Stimulated activated naive B cell treated with anti-CD40 and anti-IgM and Interleukin-4, amounts not matched to agents 10 μg/mL and 1 μg/mL and 100 μg/mL, for 72 hours (primary cell): ENCODE measurements around the gene ABR.
"Not testable (repeated sequence)": the region's sequence is repeated elsewhere in the genome, so short reads cannot be mapped to it uniquely, and the experiment has no call there.

Experiments used
- ATAC-seq, 2 donors: fragments of 150-1000 bp; cut with Tn5 transposase; replicated peaks; 2 replicates each; pipeline ENCODE4 v1.10.0; 2021; ENCODE audit warnings: moderate library complexity in 1 of 2
- DNase-seq: peaks from one replicate; pipeline ENCODE4 v3.0.0; 2021
- H3K27ac Mint-ChIP-seq: one replicate; pipeline ENCODE4 v1.8.0; 2022; ENCODE audit warnings: mild to moderate bottlenecking, mixed read lengths
- H3K27me3 Mint-ChIP-seq, 2 donors: one replicate each; pipeline ENCODE4 v1.8.0; 2022; ENCODE audit warnings: mixed read lengths in 2 of 2
- H3K36me3 Mint-ChIP-seq, 2 donors: one replicate each; pipeline ENCODE4 v1.8.0; 2022; ENCODE audit warnings: mixed read lengths in 2 of 2, mild to moderate bottlenecking in 1 of 2
- H3K4me1 Mint-ChIP-seq, 2 donors: one replicate each; pipeline ENCODE4 v1.8.0; 2022; ENCODE audit warnings: mixed read lengths in 2 of 2, mild to moderate bottlenecking in 1 of 2
- H3K4me3 Mint-ChIP-seq, 2 donors: one replicate each; pipeline ENCODE4 v1.8.0; 2022; ENCODE audit warnings: mild to moderate bottlenecking in 2 of 2, mixed read lengths in 2 of 2, moderate library complexity in 1 of 2
- H3K9me3 Mint-ChIP-seq, 2 donors: one replicate each; pipeline ENCODE4 v1.8.0; 2022; ENCODE audit warnings: mixed read lengths in 2 of 2, mild to moderate bottlenecking in 1 of 2

Gene ABR

DNA sequence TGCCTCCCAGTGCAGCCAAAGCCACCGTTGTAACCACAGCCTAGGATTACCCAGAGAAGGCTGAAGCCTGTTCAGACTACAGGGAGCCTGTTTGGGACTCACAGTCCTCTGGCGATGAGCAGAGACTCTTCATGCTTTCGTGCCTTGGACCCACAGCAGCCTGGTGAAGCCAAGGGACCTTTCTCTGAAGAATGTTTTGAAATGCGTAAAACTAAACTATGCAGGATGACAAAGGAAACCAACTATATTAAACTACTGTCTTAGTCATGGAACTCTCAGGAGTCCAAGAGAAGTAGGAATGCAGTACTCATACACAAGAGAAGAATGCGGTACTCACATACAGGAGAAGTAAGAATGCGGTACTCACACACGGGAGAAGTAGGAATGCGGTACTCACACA lies 20.9 kb downstream of the ABR start:
- H3K9me3 Mint-ChIP-seq = no peaks in the 10 kb centered on the region
- H3K36me3 Mint-ChIP-seq = peaks cover 10 to 28% of the 10 kb centered on the region in 2 donors
- DNase-seq (no peak), ATAC-seq (no peak)
- H3K4me1 Mint-ChIP-seq = peaks cover 17 to 33% of the 10 kb centered on the region in 2 donors
- H3K4me3 Mint-ChIP-seq = no peak overlapping the region
- H3K27me3 Mint-ChIP-seq = no peaks in the 10 kb centered on the region
- no peak overlapping the region for H3K27ac Mint-ChIP-seq

DNA sequence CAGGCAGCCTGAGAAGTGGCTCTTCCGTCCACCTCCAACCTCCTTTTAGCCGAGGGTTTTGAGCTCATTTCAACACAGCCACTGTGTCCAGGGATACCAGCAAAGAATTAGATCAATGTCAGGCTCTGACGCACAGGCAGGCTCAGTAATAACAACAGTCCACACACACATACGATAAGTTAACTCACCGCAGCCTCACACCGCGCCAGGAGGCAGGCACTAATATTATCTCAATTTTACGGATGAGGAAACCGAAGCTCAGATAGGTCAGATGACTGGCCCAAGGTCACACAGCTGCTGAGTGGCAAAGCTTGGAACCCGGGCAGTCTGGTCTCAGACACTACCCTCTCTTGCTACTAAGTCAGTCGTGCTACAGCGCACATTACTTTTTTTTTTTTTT lies 22.9 kb downstream of the ABR start:
- ATAC-seq (no peak), DNase-seq (no peak)
- Mint-ChIP-seq H3K4me3 (no peak overlapping the region), H3K36me3 (peaks cover 15 to 30% of the 10 kb centered on the region in 2 donors), H3K27me3 (no peaks in the 10 kb centered on the region), H3K4me1 (peaks cover 14 to 27% of the 10 kb centered on the region in 2 donors), H3K9me3 (no peaks in the 10 kb centered on the region), H3K27ac (no peak overlapping the region)

DNA sequence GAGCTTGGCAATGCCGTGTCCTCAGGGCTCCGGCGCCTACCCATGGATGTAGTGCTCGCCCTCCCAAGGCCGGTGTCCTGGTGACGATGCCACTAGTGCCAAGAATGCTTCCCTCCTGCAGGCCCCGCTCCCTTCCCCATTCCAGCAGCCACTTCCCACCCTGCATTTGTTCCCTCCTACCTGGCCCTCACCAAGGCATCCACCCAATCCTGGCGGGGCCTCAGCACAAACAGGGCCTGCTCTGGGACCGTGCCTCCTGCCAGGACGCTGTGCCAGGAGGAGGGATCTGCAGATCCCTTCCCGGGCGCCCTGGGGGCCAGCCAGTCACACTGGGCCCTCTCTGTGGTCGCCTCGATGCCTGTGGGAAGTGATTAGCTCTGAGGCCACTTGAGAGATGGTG lies 25.1 kb downstream of the ABR start:
- peaks cover 11 to 24% of the 10 kb centered on the region in 2 donors for H3K4me1 Mint-ChIP-seq
- no peak for DNase-seq
- H3K36me3 Mint-ChIP-seq = peaks cover 22 to 32% of the 10 kb centered on the region in 2 donors
- no peak overlapping the region for H3K27ac Mint-ChIP-seq
- H3K9me3 Mint-ChIP-seq = no peaks in the 10 kb centered on the region
- no peak overlapping the region for H3K4me3 Mint-ChIP-seq
- H3K27me3 Mint-ChIP-seq = no peaks in the 10 kb centered on the region
- no peak for ATAC-seq

DNA sequence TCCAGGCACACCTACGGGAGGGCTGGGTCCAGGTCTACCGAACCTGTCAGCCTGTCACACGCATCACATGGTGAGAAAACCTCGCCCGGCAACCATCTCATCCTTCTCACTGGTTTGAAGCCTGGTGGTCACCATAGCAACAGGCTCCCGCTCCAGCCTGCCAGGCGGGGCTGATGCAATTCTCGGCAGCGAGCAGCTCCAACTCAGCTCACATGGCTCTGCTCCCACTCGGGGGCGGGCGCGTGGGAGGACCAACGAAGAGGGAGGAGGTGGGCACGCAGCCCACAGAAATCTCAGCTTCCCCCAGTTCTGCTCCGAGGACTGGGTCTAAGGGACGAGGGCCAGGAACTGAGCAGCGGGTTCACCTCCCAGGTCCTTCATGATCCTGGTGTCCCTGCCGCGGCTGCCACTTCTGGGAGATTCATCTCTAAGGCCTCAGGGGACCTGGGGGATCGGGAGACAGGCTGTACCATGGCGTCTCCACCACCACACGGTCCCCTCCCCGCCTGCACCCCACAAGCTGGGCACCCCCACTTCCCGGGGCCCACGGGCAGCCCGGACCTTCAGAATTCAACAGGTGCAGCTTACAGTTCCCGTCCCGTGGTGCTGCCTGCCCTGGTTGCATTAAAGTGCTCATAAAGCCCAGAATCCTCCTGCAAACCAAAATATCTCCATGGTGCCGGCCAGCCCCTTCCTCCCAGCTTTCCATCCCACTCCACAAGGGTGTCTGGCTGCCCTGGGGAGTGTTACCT lies 25.8 kb downstream of the ABR start:
- Mint-ChIP-seq H3K27me3 (no peaks in the 10 kb centered on the region), H3K4me3 (no peak overlapping the region), H3K9me3 (no peaks in the 10 kb centered on the region), H3K4me1 (peaks cover 9 to 21% of the 10 kb centered on the region in 2 donors), H3K36me3 (peaks cover 22 to 31% of the 10 kb centered on the region in 2 donors), H3K27ac (no peak overlapping the region)
- DNase-seq (no peak), ATAC-seq (no peak)

DNA sequence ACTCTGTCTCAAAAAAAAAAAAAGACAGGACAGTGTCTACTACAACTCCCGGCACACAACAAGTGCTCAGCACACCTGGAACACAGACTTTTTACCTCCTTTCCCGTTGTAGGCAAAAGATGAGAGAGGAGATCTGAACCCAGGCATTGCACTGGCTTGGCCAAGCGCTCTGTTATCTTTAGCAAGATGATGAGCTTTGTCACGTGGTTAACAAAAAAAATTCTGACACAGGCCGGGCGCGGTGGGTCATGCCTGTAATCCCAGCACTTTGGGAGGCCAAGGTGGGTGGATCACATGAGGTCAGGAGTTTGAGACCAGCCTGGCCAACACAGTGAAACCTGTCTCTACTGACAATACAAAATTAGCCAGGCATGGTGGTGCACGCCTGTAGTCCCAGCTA lies 27.2 kb downstream of the ABR start:
- DNase-seq, H3K4me3 Mint-ChIP-seq, H3K27ac Mint-ChIP-seq, ATAC-seq, H3K27me3 Mint-ChIP-seq, H3K9me3 Mint-ChIP-seq: not testable (repeated sequence)
- Mint-ChIP-seq H3K36me3 (peaks cover 26 to 36% of the 10 kb centered on the region in 2 donors), H3K4me1 (peaks cover 12 to 17% of the 10 kb centered on the region in 2 donors)

DNA sequence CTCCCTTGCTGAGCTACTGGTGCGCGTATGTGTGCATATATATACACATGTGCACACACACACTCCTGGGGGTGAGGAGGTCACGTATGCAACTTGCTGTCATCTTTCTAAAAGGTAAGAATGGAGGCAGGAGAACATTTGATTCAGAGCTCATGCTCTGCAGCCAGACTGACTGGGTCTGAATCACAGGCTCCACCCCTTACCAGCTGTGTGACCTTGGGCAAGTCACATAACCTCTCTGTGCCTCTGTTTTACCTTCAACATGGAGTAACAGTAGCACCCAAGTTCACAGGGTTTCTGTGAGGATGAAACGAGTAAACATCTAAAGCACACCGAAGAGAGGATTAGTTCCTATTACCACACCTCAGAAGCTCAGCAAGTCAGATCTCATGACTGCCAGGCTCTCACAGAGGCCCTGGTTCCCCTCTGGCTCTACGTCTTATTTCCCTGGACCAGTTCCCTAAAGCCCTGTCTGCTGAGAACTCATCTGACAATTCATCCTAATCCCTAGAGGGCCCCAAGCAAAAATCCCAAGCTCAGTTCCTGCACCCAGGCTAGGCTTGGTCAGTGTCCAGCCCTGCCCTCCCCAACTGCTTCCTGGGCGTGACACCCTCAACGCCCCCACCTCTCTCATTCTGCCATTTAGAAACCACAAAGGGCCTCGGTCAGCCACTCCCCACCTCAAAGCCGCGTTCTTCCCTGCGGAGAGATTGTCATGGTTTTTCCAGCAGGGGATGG lies 28.7 kb downstream of the ABR start:
- Mint-ChIP-seq H3K27ac (peak overlapping the region; percentile 43), H3K9me3 (no peaks in the 10 kb centered on the region), H3K27me3 (no peaks in the 10 kb centered on the region), H3K4me3 (no peak overlapping the region), H3K4me1 (peaks cover 19 to 21% of the 10 kb centered on the region in 2 donors), H3K36me3 (peaks cover 26 to 40% of the 10 kb centered on the region in 2 donors)
- ATAC-seq (no peak), DNase-seq (no peak)

DNA sequence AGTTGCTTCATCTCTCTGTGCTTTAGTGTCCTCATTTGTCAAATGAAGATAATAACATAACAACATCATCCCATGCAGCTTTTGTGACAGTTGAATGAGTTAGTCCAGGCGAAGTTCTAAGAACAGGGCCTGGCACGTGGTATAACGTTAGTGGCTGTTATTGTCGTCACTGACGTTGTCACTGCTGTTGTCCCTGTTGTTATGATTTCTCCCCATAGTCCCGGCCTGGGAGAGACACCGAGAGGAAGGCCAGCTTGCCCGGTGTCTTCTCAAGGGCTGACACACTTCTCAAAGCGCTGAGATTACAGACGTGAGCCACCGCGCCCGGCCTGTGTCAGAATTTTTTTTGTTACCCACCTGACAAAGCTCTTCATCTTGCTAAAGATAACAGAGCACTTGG lies 29.9 kb downstream of the ABR start:
- Mint-ChIP-seq H3K27ac (no peak overlapping the region), H3K36me3 (peaks cover 25 to 40% of the 10 kb centered on the region in 2 donors), H3K4me1 (peaks cover 22 to 26% of the 10 kb centered on the region in 2 donors), H3K27me3 (no peaks in the 10 kb centered on the region), H3K9me3 (no peaks in the 10 kb centered on the region), H3K4me3 (no peak overlapping the region)
- ATAC-seq (no peak), DNase-seq (no peak)

DNA sequence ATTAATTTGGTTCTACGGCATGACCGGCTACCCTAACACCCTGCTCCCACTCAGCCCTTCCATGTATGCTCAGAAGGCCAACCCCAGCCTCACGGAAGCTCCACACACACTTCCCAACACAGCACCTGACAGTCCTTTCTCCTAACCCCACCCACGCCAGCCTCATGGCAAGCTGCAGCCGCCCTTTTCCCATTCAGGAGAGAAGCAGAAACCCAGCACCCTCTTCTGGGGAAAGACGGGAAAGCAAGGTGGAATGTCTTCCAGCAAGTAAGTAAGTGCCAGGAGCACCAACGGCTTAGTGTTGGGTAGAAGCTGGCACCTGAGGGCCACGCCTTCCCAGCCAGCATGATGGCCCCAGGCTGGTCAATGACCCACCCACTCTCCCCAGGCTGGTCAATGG lies 32.1 kb downstream of the ABR start:
- peaks cover 19 to 24% of the 10 kb centered on the region in 2 donors for H3K4me1 Mint-ChIP-seq
- no peak overlapping the region for H3K27ac Mint-ChIP-seq
- ATAC-seq = no peak
- H3K9me3 Mint-ChIP-seq = no peaks in the 10 kb centered on the region
- no peaks in the 10 kb centered on the region for H3K27me3 Mint-ChIP-seq
- no peak for DNase-seq
- H3K36me3 Mint-ChIP-seq = peaks cover 22 to 35% of the 10 kb centered on the region in 2 donors
- H3K4me3 Mint-ChIP-seq = no peak overlapping the region

DNA sequence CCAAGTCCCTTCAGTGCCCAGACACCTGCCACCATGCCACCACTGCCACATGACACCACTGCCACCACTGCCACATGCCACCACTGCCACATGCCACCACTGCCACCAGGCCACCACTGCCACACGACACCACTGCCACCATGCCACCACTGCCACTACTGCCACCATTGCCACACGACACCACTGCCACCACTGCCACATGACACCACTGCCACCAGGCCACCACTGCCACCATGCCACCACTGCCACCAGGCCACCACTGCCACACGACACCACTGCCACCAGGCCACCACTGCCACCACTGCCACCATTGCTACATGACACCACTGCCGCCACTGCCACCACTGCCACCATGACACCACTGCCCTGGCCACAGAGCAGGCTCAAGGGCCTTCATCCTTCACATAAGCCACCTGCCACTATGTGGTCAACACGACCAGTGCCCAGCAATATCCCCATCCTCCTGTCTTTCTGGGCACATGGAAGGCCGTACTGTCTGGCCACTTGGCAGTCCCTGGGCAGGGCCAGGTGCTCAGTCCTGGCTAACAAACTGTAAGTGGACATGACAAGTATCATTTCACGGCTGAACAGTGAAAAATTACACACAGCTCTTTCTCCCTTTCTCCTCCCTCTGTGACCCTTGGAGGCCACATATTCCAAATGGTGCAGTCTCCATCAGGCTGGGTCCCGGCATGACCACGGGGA lies 33.1 kb downstream of the ABR start:
- Mint-ChIP-seq H3K9me3 (no peaks in the 10 kb centered on the region), H3K4me3 (no peak overlapping the region), H3K36me3 (peaks cover 18 to 33% of the 10 kb centered on the region in 2 donors), H3K27ac (no peak overlapping the region), H3K27me3 (no peaks in the 10 kb centered on the region), H3K4me1 (peaks cover 16 to 24% of the 10 kb centered on the region in 2 donors)
- DNase-seq (no peak), ATAC-seq (no peak)

DNA sequence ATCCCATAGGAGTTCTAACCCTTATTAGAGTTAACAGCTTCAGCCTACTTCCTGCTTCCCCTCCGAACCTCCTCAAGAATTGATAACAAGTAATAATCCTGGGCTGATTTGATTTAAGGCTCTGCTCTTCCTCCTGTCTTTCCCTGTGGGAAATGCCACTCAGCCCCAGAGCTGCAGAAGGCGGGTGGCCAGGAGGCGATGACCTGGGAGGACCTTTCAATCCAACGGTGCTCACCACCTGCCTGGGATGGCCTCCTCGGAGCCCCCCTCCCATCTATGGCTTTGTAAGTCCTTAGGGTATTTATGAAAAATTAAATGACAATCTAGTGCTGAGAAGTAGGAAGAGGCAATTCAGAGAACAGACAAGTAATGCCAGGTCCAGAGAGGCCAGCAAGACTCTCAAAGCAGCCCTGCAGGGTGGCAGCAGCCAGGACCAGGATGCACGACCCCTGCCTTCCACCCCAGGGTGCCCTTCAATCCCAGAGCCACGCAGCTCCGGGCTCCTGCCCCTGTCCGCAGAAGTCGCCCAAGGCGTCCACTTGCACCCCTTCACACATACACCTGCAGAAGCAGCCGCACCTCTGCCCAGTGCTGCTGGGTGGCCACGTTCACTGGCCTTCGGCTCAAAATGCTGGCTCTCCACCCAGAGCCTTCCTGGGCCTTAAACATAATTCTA lies 34.3 kb downstream of the ABR start:
- H3K36me3 Mint-ChIP-seq = peaks cover 13 to 27% of the 10 kb centered on the region in 2 donors
- H3K27me3 Mint-ChIP-seq = no peaks in the 10 kb centered on the region
- peak overlapping the region; percentile 42 for H3K27ac Mint-ChIP-seq
- peaks cover 10 to 21% of the 10 kb centered on the region in 2 donors for H3K4me1 Mint-ChIP-seq
- no peaks in the 10 kb centered on the region for H3K9me3 Mint-ChIP-seq
- ATAC-seq (no peak), DNase-seq (no peak)
- no peak overlapping the region for H3K4me3 Mint-ChIP-seq

DNA sequence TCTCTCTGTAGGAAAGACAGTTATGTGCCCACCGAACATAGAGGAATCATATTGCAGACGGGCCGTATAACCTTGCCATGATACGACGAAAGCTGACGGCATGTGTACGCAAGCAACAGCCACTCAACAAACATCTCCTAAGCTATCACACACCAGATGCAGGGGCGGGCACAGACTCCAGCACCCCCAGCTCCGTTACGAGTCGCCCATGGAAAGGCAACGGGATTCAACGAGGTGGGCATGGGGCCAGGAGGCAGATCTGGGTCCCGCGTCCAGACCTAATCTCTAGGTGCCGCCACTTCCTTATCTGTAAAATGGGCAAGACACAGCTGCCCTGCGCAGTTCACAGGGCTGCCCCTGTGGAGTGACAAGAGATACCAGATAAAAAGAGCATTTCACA lies 35.6 kb downstream of the ABR start:
- Mint-ChIP-seq H3K4me1 (peaks cover 18 to 27% of the 10 kb centered on the region in 2 donors), H3K9me3 (no peaks in the 10 kb centered on the region), H3K4me3 (no peak overlapping the region), H3K27ac (no peak overlapping the region), H3K36me3 (peaks cover 13 to 27% of the 10 kb centered on the region in 2 donors), H3K27me3 (no peaks in the 10 kb centered on the region)
- no peak for DNase-seq
- no peak for ATAC-seq

DNA sequence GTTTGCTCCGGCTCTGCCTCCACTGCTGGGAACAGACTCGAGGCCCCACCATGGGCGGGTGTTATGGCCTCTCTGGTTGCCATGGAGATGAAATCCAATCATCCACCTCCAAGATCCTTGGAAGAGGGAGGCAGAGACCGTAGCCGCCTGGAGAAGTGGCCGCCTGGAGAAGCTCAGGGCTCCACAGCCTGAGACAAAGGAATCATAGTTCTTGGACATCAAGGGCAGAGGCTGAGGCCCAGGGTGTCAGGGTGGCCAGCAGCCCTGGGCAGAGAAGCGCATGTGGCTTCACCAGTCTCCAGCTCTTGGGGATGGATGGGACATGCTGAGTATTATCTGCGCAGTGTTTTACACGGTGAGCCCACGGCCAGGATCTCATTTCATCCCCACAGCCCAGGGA lies 36.2 kb downstream of the ABR start:
- no peak for DNase-seq
- Mint-ChIP-seq H3K9me3 (no peaks in the 10 kb centered on the region), H3K27me3 (no peaks in the 10 kb centered on the region), H3K36me3 (peaks cover 13 to 27% of the 10 kb centered on the region in 2 donors), H3K27ac (no peak overlapping the region), H3K4me1 (peaks cover 18 to 27% of the 10 kb centered on the region in 2 donors), H3K4me3 (no peak overlapping the region)
- no peak for ATAC-seq

DNA sequence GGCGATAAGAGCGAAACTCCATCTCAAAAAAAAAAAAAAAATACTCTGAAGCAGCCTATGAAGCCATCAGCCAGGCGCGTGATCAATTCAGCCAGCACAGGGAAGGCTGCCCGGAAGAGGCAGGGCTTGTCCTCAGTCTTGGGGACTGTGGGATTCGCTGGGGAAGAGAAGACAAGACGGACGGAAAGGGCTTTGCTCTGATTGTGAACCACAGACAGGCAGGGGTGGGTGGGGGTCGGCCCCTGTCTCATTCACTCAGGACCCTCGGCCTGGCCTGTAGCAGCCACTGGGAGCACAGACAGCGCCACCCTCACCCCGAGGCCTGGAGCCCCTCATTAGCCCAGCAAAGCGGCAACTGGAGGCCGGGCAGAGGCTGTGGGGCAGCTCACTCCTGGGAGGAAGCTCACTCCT lies 37.2 kb downstream of the ABR start:
- Mint-ChIP-seq H3K9me3 (no peaks in the 10 kb centered on the region), H3K36me3 (peaks cover 9 to 17% of the 10 kb centered on the region in 2 donors), H3K27ac (no peak overlapping the region), H3K27me3 (no peaks in the 10 kb centered on the region), H3K4me1 (peaks cover 18 to 24% of the 10 kb centered on the region in 2 donors), H3K4me3 (no peak overlapping the region)
- ATAC-seq (no peak), DNase-seq (no peak)

DNA sequence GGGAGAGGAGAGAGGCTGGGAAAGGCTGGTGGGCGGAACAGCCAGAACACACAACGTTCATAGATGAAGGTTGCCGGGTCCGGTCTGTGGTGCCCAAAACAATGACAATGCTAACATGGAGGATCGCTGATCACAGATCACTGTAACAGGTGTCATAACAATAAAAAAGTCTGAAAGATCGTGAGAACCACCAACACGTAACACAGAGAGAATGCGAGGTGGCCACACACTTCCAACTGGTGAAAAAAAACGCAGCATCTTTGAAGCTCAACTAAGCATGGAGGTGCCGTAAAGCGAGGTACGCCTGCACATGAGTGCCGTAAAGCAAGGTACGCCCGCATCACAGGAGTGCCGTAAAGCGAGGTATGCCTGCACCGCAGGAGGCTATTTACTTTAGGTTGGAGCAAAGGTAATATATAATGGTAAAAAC lies 42.3 kb downstream of the ABR start:
- Mint-ChIP-seq H3K27ac (peak overlapping the region; percentile 53), H3K4me3 (peak overlapping the region; percentile 60 to 62)

More for the DNA sequence above, 42.3 kb downstream of the ABR start:
- H3K4me1 Mint-ChIP-seq = peaks cover 12 to 27% of the 10 kb centered on the region in 2 donors
- no peaks in the 10 kb centered on the region for H3K27me3 Mint-ChIP-seq
- H3K36me3 Mint-ChIP-seq = peaks cover 8 to 17% of the 10 kb centered on the region in 2 donors
- H3K9me3 Mint-ChIP-seq = no peaks in the 10 kb centered on the region
- ATAC-seq (no peak), DNase-seq (no peak)
